ENCODE results near the gene RASA2. TPM values are rescaled to one million over a fixed set of nuclear protein-coding genes. Genes with fewer than 3 reads are reported as not detected.

RASA2 gene
- total and polyA plus RNA-seq, 2 of the 8 experiments (the other 6 are each of a cell fraction or from before 2014, with no cell fraction given): 3.5 to 15.9 TPM

DNA sequence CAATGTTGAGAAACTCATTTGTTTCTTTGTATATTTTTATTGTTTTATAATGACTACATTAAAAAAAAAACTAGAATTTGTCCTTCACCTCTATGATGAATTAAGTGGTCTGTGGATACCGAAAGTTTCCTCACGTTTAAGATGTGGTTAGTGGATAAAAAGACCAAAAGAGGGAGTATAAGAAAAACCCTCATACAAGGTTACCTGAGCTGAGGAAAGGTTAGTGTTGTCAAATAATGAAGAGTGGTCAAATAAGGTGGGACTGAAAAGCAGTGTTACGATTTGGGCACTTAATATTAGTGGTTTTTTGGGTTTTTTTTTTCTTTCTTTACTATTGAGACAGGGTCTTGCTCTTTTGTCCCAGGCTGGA is 21.2 kb downstream of the RASA2 start:
- ChIA-PET POLR2A (ENCODE audit: partially characterized antibody) (no interaction called here), CTCF (ENCODE audit: partially characterized antibody) (no interaction called here)
- no peak overlapping the region for H4K5ac ChIP-seq (ENCODE audit: insufficient read length, low read depth, low read length)
- H3K27ac ChIP-seq (ENCODE audit: low read depth, low read length): no peak overlapping the region
- TF ChIP-seq SAP30 (IDR thresholded peaks at IDR 0.05; ENCODE audit: insufficient read depth, insufficient replicate concordance, low read length): no peak
- TF ChIP-seq SP2 (IDR thresholded peaks at IDR 0.05; ENCODE audit: low read length): no peak
- no peak for TF ChIP-seq ZNF274 (IDR thresholded peaks at IDR 0.05; ENCODE audit: borderline replicate concordance, extremely low read depth, low read length)
- TF ChIP-seq, protein P1, sequence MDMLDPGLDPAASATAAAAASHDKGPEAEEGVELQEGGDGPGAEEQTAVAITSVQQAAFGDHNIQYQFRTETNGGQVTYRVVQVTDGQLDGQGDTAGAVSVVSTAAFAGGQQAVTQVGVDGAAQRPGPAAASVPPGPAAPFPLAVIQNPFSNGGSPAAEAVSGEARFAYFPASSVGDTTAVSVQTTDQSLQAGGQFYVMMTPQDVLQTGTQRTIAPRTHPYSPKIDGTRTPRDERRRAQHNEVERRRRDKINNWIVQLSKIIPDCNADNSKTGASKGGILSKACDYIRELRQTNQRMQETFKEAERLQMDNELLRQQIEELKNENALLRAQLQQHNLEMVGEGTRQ (IDR thresholded peaks at IDR 0.05; ENCODE audit: low read length): no peak
- TF ChIP-seq YY1 (IDR thresholded peaks at IDR 0.05; ENCODE audit: low read depth, low read length): no peak
- no peak for TF ChIP-seq HDAC6 (IDR thresholded peaks at IDR 0.05; ENCODE audit: low read depth, low read length)
- TF ChIP-seq TBP (IDR thresholded peaks at IDR 0.05; ENCODE audit: low read depth, low read length): no peak
- no peak for TF ChIP-seq TAF7 (optimal IDR thresholded peaks at IDR 0.05; ENCODE audit: borderline replicate concordance, low read depth, low read length)
- no peak for TF ChIP-seq PHF8 (conservative IDR thresholded peaks at IDR 0.05; ENCODE audit: low read depth, low read length)
- TF ChIP-seq ASH2L (IDR thresholded peaks at IDR 0.05; ENCODE audit: low read length): no peak
- TF ChIP-seq SIX5 (IDR thresholded peaks at IDR 0.05; ENCODE audit: low read depth, low read length): no peak
- no peak for TF ChIP-seq SP4 (IDR thresholded peaks at IDR 0.05; ENCODE audit: low read length)
- peaks cover 0 to 43% of the 10 kb centered on the region in 2 experiments; a peak in 2 of 4 replicates for H3K79me2 ChIP-seq (ENCODE audit: control insufficient read depth in 1 of 2, insufficient read depth in 2 of 2, low read length in 2 of 2)
- WGBS, 2 experiments (ENCODE audit: extremely low coverage in 1 of 2, insufficient coverage in 1 of 2, insufficient read length in 1 of 2, insufficient replicate concordance in 2 of 2, low coverage in 1 of 2, low lambda C conversion rate in 2 of 2, missing lambda C conversion rate in 1 of 2): 90% methylated on average over 3 of the region's 3 CpGs; no CpG with 5 or more reads in 1 of the 2 experiments
- H3K4me2 ChIP-seq (ENCODE audit: insufficient read depth in 1 of 2, low read depth in 2 of 2, low read length in 2 of 2): no peak overlapping the region
- H2AFZ ChIP-seq (ENCODE audit: low read length): no peak overlapping the region
- H3K79me1 ChIP-seq (ENCODE audit: low read depth, low read length): peaks cover 2% of the 10 kb centered on the region
- H2BK120ac ChIP-seq (replicated peaks; ENCODE audit: low read depth, low read length): no peak overlapping the region
- H4K91ac ChIP-seq (replicated peaks; ENCODE audit: insufficient read length, low read length): no peak overlapping the region
- FAIRE-seq (no peak), DNase-seq (ENCODE audit: low read depth in 1 of 2, low spot score in 2 of 2) (no peak)
- no peak overlapping the region for H2BK20ac ChIP-seq (ENCODE audit: low read length)
- H3K4me3 ChIP-seq (ENCODE audit: extremely low read depth in 1 of 4, insufficient read depth in 2 of 4, low read depth in 3 of 4, low read length in 4 of 4): no peak overlapping the region
- no peak overlapping the region for H2BK12ac ChIP-seq (ENCODE audit: low read depth, low read length)
- H3K14ac ChIP-seq (ENCODE audit: insufficient read length): no peak overlapping the region
- H2BK5ac ChIP-seq (ENCODE audit: low read depth, low read length): no peak overlapping the region
- no peaks in the 10 kb centered on the region; the same call in 1 of the 2 replicates for H3K23me2 ChIP-seq (ENCODE audit: low read depth, low read length)
- H3K18ac ChIP-seq (ENCODE audit: extremely low read depth, low read length): no peak overlapping the region
- H4K20me1 ChIP-seq (replicated peaks in 1 of 2; ENCODE audit: control insufficient read depth in 1 of 2, insufficient read depth in 2 of 2, low read length in 2 of 2): peaks cover 0 to 8% of the 10 kb centered on the region in 2 experiments
- 0 out of 7 replicates have a peak, but pooled peaks cover 0 to 3% (median 0%) of the 10 kb centered on the region in 4 experiments for H3K4me1 ChIP-seq (replicated peaks in 1 of 4; ENCODE audit: control insufficient read depth in 3 of 4, insufficient read depth in 4 of 4, low read length in 3 of 4)
- H3K9ac ChIP-seq (replicated peaks in 1 of 4; ENCODE audit: extremely low read depth in 1 of 4, low read depth in 3 of 4, low read length in 3 of 4): no peak overlapping the region
- H4K8ac ChIP-seq (ENCODE audit: extremely low read depth, insufficient read depth, low read length): no peak overlapping the region
- no peaks in the 10 kb centered on the region; a peak in 1 of 8 replicates for H3K36me3 ChIP-seq (ENCODE audit: control insufficient read depth in 2 of 4, insufficient read depth in 4 of 4, low read length in 3 of 4)
- no peak overlapping the region for H2AK5ac ChIP-seq (ENCODE audit: low read depth, low read length)
- H3K56ac ChIP-seq (replicated peaks; ENCODE audit: insufficient read length, low read depth, low read length): no peak overlapping the region
- no peak overlapping the region for H2BK15ac ChIP-seq (ENCODE audit: low read length)
- no peaks in the 10 kb centered on the region for H3K9me3 ChIP-seq (ENCODE audit: insufficient read depth in 2 of 2, low read depth in 1 of 2, low read length in 1 of 2)
- no peaks in the 10 kb centered on the region for H3K27me3 ChIP-seq (replicated peaks in 1 of 4; ENCODE audit: control insufficient read depth in 3 of 4, extremely low read depth in 1 of 4, insufficient read depth in 3 of 4, low read length in 3 of 4)
- H3K4ac ChIP-seq (replicated peaks; ENCODE audit: insufficient read length, low read depth, low read length): no peak overlapping the region
- H3K23ac ChIP-seq (ENCODE audit: insufficient read length): no peak overlapping the region

All from H1 (cell line).